ENCODE measurements around the gene EXOSC7. TPM values are rescaled to one million over a fixed set of nuclear protein-coding genes. Genes with fewer than 3 reads are reported as not detected.

The EXOSC7 gene
- total RNA-seq, 3 donors from 2014 or later: 23.2 to 26.2 (median 24.4) TPM

DNA sequence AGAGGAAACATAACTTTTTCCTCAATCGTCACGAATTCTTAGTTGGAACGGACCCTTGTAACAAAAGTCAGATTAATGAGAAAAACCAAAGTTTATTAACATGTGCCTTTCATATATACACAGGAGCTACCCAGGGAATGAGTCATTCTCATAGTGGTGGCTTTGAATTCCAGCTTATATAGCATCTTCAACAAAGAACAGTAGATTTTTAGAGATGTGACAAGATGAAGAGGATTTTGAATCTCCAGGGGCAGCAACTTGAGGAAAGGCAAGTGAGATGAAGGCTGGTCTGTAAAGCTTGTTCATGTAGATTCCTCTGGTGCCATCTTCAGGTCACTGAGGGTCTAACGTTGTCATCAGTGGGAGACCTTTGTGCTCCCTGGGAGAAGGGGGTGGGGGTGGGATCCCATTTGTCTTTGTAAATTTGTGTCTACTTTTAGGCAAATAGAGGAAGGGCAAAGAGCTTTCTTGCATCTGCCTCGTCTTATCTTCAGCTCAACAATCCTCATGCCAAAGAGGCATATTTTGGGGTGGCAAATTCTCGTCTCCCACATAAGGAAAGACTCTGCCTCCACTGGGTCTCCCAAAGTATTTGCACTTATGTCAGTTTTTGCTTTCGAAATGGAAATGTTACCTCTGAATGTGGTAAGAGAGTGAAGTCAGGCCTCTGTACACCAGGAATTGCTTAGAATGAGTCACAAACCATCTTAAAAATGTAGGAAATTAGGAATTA, 79.5 kb downstream of the EXOSC7 start:
- Histone ChIP-seq H3K9me3 (no peaks in the 10 kb centered on the region), H3K4me1 (ENCODE audit: low read depth) (peaks cover 4% of the 10 kb centered on the region), H3K4me3 (no peak overlapping the region), H3K36me3 (ENCODE audit: low read depth) (no peaks in the 10 kb centered on the region)
- DNase-seq: peak in 1 of 3 donors; percentile 42
- TF ChIP-seq, protein P1, sequence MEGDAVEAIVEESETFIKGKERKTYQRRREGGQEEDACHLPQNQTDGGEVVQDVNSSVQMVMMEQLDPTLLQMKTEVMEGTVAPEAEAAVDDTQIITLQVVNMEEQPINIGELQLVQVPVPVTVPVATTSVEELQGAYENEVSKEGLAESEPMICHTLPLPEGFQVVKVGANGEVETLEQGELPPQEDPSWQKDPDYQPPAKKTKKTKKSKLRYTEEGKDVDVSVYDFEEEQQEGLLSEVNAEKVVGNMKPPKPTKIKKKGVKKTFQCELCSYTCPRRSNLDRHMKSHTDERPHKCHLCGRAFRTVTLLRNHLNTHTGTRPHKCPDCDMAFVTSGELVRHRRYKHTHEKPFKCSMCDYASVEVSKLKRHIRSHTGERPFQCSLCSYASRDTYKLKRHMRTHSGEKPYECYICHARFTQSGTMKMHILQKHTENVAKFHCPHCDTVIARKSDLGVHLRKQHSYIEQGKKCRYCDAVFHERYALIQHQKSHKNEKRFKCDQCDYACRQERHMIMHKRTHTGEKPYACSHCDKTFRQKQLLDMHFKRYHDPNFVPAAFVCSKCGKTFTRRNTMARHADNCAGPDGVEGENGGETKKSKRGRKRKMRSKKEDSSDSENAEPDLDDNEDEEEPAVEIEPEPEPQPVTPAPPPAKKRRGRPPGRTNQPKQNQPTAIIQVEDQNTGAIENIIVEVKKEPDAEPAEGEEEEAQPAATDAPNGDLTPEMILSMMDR (IDR thresholded peaks at IDR 0.05): no peak
- intact Hi-C loops (cut with DNase I, micrococcal nuclease): no loop called here
- ATAC-seq: peak; percentile 40

DNA sequence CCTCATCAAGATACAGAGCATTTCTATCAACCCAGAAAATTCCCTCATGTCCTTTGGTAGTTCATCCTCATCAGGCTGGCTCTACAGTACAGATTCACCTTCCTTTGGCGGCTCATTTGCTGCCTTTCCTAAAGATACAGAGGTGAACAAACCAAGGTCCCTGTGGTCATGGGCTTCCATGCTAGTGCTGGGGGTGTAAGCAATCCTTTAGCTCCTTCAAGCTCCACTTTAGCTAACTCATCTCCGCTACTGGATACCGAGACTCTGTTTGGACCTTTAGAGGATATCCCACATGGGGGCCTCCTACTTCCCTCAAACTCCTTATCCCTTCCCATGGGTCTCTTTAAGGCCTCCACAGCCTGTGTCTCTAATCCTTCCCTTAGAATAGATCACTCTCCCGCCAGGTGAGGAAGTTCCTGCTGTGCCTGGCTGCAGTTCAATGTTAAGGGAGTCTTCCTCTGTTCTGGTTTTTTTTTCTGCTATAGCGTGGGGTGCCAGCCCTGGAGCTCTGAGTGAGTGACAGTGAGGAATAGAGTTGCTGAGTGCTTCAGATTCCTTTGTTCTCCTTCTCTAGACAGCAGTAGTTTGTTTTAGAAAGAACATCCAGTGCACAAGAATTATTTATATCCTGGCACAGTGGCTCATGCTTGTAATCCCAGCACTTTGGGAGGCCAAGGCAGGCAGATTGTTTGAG, 80.7 kb downstream of the EXOSC7 start:
- peak; percentile 51 for ATAC-seq
- H3K4me3 ChIP-seq: no peak overlapping the region

DNA sequence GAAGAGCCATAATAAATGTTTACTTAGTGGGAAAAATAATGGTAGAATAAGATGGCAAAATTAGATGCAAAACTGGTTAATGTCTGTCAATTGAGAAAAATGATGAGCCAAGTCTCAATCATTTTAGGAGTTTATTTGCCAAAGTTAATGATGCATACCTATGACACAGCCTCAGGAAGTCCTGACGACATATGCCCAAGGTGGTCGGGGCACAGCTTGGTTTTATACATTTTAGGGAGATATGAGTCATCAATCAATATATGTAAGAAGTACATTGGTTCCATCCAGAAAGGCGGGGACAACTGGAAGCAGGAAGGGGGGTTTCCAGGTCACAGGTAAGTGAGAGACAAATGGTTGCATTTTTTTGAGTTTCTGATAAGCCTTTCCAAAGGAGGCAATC, 81.5 kb downstream of the EXOSC7 start:
- TF ChIP-seq, protein P1 (IDR thresholded peaks at IDR 0.05): no peak
- H3K4me1 ChIP-seq (ENCODE audit: low read depth): peaks cover 4% of the 10 kb centered on the region
- intact Hi-C loops (cut with DNase I, micrococcal nuclease): no loop called here

More for the DNA sequence above, 80.7 kb downstream of the EXOSC7 start:
- H3K36me3 ChIP-seq (ENCODE audit: low read depth): no peaks in the 10 kb centered on the region
- TF ChIP-seq, protein P1 (IDR thresholded peaks at IDR 0.05): no peak
- H3K9me3 ChIP-seq: no peaks in the 10 kb centered on the region
- no peak for DNase-seq
- peaks cover 4% of the 10 kb centered on the region for H3K4me1 ChIP-seq (ENCODE audit: low read depth)
- intact Hi-C loops (cut with DNase I, micrococcal nuclease): no loop called here

DNA sequence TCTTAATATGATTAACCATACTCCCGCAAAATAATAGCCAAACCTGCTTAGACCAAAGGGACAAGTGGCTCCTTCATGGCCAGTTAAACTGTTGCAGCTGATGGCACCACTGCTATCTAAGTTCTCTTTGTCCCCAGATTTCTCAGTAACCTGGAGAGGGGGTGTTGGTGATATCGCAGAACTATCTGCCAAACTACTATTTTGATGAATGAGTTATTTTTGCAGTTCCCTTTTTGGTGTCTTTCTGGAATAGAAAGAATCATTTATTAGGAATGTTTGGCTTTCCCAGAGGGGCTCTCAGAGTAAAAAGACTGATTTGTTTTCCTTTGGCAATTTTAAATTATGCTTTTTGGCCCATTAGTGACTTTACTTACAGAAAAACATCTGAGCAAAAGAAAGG, 83.1 kb downstream of the EXOSC7 start:
- ATAC-seq: no peak
- no peak for DNase-seq
- H3K4me3 ChIP-seq: no peak overlapping the region

More for the DNA sequence above, 81.5 kb downstream of the EXOSC7 start:
- DNase-seq (no peak), ATAC-seq (no peak)
- Histone ChIP-seq H3K36me3 (ENCODE audit: low read depth) (no peaks in the 10 kb centered on the region), H3K4me3 (no peak overlapping the region), H3K9me3 (no peaks in the 10 kb centered on the region)

DNA sequence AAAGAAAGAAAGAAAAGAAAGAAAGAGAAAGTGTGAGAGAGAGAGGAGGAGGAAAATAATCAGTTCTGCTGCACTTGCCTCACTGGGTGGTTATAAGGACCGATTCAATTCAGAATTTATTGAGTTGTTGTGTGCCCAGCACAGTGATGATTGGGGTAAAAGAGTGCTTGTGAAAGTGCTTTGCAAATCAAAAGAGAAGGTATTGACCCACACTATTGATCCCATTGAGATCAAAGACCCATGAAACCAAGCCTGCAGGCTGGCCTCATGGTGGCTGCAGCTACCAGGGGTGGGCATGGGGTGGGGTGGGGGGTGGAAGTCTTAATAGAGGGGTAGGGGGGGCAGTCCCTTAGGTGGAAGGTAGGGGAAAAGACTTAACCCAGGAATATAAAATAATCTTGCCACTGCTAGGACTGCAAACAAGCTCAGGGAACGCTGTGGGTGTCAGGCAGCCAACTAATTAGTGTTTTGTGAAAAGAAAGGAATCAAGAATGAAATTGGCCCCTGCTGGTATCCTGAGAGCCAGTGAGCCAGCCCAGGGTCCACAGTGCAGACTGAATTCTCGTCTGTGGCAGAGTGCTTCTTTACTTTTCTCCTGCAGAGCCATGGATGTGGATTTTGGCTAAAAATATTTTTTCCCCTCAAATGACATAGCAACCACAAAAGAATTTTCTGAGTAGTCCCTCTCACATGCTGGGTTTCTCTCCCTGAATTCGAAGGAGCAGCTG, 84.3 kb downstream of the EXOSC7 start:
- no peak for ATAC-seq
- intact Hi-C loops (cut with DNase I, micrococcal nuclease): no loop called here
- Histone ChIP-seq H3K4me3 (no peak overlapping the region), H3K9me3 (no peaks in the 10 kb centered on the region), H3K4me1 (ENCODE audit: low read depth) (peaks cover 9% of the 10 kb centered on the region), H3K36me3 (ENCODE audit: low read depth) (no peaks in the 10 kb centered on the region)
- DNase-seq: no peak
- TF ChIP-seq, protein P1 (IDR thresholded peaks at IDR 0.05): no peak

More for the DNA sequence above, 83.1 kb downstream of the EXOSC7 start:
- intact Hi-C loops (cut with DNase I, micrococcal nuclease): no loop called here
- no peaks in the 10 kb centered on the region for H3K36me3 ChIP-seq (ENCODE audit: low read depth)
- H3K9me3 ChIP-seq: no peaks in the 10 kb centered on the region
- H3K4me1 ChIP-seq (ENCODE audit: low read depth): peaks cover 4% of the 10 kb centered on the region
- TF ChIP-seq, protein P1 (IDR thresholded peaks at IDR 0.05): no peak

Other genes with a start within 250 kb of the EXOSC7 start
- gene ZNF501, start 246.6 kb upstream of the EXOSC7 start, total RNA-seq: 1 to 10 TPM; 3.6 to 6.4 (median 3.7) TPM
- 10 to 100 TPM; 18.8 to 29.2 (median 19.1) TPM for gene KIAA1143, start 214.6 kb upstream of the EXOSC7 start, total RNA-seq
- gene KIF15, start 214.4 kb upstream of the EXOSC7 start, total RNA-seq: 1 to 10 TPM; 1.6 to 7.6 (median 2.4) TPM
- gene TMEM42, start 114.3 kb upstream of the EXOSC7 start, total RNA-seq: 10 to 100 TPM in 2 of 3 donors, 1 to 10 TPM in 1; 7.8 to 11.2 (median 10.0) TPM
- gene TGM4, start 101.6 kb upstream of the EXOSC7 start, total RNA-seq: not detected
- 100 to 1,000 TPM in 2 of 3 donors, 10 to 100 TPM in 1; 94.7 to 204 (median 143) TPM for gene ZDHHC3, start 70 bp upstream of the EXOSC7 start, total RNA-seq
- gene CLEC3B, start 50.1 kb downstream of the EXOSC7 start, total RNA-seq: 10 to 100 TPM; 14.7 to 24.0 (median 22.2) TPM
- gene CDCP1, start 170.1 kb downstream of the EXOSC7 start, total RNA-seq: 100 to 1,000 TPM in 1 of 3 donors, 10 to 100 TPM in 2; 57.6 to 111 (median 87.5) TPM